RPMI8226 (cell line): ENCODE data around the gene DBNL.

Experiments used
- DNase-seq: peaks from one replicate; pipeline ENCODE4 v3.0.0-alpha.2; 2015

DBNL gene

GRCh38 chr7:44079331-44080021 lies 35.0 kb downstream of the DBNL start:
- no peak for DNase-seq

DNA sequence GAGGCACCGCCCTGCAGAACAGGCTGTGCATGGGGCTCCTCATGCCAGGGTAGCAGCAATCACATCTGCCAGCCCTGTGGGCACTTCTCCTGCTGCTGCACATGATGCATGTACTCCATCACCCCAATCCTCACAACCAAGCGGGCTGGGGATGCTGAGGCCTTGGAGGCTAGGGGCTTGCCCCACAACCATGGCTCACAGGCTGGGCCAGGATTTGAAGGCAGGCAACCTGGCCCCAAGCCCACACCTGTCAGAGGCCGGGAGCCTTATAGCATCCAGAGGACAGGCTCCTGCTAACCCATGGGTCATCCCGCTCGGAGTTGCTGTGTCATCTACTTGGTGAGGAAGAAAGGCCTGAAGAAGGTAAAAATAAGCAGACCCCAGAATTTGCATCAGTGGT lies 35.6 kb downstream of the DBNL start:
- DNase-seq = no peak

- no peak for DNase-seq
These were observed 36.3 kb downstream of the DBNL start for GRCh38 chr7:44080686-44081265.

DNA sequence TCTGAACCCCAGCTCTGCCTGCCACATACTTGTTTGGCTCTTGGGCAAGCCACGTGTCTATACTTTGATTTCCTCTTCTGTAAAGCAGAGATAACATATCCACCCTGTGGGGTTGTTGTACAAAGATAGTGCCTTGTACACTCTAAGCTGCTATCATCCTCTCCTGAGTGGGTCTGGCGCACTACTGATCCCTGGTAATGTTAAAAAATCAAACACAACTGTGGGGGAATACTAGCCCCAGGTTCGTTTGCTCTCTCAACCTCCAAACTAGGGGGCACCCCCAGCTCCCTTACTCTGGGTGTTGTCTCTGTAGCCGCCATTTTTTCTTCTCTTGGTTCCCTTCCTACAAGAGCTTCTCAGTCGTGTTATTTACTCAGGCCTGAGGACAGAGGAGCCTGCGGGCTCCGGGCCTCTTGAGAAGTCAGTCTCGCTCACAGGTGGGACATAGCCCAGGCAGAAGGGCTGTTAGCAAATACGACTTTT lies 36.8 kb downstream of the DBNL start:
- DNase-seq = peak; percentile 35

- peak; percentile 100 for DNase-seq
These were observed 38.2 kb downstream of the DBNL start for GRCh38 chr7:44082541-44083207.

GRCh38 chr7:44083796-44084195 lies 39.3 kb downstream of the DBNL start:
- no peak for DNase-seq

DNA sequence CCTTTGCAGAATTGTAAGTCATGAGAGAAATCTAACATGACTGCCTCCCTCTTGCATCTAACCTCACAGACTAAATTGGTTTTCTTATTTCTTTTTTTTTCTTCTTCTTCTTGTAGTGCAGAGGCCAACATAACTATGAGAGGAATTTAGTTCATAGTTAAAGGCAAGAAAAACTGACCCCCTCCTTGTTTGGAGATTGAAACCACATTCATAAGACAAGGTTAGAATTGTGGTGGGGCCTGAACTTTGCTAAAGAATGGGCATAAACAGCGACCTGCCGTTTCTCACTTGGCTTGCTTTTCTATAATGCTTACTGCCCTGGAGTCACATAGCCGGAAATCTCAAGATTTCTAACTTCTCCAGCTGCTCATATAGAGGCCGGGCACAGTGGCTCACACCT lies 40.2 kb downstream of the DBNL start:
- no peak for DNase-seq

GRCh38 chr7:44085546-44085945 lies 41.0 kb downstream of the DBNL start:
- DNase-seq = no peak

GRCh38 chr7:44086627-44087026 lies 42.1 kb downstream of the DBNL start:
- no peak for DNase-seq

DNA sequence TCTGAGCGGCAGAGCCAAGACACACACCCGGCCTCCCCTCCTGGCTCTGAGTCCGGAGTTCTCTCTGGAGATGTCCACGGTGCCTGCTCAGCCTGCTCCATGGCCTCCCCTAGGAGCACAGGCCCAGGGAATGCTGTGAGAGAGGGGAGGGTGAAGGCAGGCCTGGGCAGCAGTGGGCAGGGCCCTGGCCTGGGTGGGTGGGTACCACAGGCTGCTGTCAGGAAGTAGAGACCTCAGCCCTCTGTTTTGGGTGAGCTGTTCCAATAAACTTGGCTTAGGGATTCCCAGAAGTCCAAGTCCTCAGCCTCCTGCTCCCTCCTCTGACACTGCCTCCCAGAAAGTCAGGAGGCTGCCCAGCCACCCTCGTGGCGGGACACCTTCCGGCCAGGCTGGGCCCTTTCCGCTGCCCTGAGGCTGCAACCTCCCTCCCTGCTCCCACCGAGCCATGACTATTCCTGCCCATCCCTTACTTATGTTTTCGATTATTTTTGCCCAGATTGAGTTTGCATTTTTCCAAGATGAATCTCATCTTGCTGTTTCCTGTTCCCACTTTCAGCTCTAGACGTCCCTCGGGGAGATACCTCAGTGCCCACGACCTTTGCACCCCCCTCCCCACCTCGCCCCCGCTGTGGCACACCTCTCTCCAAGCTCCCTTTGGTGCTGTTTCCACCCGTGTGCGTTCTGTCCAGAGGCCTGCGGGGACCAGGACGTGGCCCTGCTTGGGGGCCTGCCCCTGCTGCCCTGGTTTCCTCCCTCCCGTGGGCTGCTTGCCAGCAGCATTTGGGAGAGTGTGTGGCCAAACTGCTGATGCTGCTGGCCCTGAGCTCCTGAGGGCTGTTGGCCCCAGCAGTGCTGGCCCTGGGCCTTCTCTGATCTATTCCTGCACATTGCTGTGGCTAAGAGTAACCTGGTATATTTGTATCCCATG lies 43.7 kb downstream of the DBNL start:
- DNase-seq = peak; percentile 81

GRCh38 chr7:44093102-44093641 lies 48.7 kb downstream of the DBNL start:
- no peak for DNase-seq

- no peak for DNase-seq
These were observed 49.9 kb downstream of the DBNL start for GRCh38 chr7:44094365-44094764.

DNA sequence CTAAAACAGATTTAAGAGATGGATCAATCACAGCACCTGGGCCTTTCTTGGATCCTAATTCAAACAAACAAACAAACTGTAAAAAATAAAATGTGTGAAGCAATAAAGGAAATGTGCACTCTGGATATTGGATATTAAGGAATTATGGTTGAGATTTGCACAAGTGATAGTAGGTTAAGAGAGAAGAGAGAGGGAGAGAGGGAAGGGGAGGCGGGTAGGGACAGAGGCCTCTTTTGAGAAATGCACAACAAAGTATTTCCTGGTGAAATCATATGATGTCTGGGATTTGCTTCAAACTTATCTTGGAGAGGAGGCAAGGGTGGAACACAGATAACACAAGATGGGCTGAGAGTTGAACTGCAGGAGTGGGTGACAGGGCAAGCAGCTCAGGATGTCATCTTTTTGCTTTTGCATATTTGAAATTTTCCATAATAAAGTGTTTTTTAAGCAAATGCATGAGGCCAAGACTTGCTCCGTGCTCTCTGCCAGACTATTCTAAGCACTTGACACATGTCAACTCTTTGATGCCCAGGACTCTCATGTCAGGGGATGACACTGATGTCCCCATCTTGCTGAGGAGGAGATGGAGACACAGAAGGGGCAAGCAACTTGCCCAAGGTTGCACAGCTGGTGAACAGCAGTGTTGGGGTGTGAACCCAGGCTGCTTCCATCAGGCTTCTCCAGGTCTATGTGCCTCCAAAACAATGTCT lies 50.5 kb downstream of the DBNL start:
- no peak for DNase-seq

DNA sequence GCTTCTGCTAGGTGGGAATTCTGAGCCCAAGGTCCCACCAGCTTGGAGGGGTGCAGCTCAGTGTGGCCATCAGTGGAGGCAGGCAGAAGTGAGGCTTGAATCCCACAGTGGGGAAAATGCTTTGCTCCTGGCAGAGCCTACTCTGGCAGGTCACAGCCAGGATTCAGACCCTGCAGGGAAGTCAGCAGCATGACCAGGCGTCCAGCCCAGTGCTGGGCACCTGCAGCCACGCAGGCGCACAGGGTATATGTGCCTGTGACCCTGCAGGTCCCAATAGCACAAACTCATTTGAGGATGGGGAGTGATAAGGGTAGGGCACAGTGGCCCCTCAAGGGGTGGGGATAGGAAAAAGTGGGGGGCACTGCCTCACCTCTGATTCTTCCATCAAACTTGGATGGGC lies 51.3 kb downstream of the DBNL start:
- no peak for DNase-seq

DNA sequence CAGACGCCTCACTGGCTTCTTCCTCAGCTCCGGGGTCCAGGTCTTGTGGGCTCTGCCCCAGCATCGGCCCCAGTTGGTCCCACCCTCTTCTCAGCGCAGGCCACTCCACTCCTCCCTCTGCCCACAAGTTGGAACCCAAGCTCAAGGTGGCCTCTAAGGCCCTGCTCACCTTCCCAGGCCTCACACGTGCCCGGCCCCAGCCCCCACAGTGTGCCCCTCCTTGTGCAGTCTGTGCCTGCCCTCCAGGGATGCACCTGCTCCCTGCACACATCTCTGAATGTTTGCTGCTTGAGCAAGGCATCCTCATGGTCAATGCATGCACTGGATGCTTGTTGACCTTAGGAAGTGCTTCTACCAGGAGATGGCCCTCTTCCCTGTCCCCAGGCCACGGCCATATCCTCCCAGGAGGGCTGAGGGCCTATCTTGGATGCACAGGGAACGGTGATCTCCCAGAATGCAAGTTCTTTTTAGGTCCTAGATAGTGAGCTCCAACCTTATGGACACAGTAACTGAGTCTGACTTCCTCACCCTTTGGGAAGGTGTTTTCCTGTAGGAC lies 51.9 kb downstream of the DBNL start:
- DNase-seq = peak; percentile 85

DNA sequence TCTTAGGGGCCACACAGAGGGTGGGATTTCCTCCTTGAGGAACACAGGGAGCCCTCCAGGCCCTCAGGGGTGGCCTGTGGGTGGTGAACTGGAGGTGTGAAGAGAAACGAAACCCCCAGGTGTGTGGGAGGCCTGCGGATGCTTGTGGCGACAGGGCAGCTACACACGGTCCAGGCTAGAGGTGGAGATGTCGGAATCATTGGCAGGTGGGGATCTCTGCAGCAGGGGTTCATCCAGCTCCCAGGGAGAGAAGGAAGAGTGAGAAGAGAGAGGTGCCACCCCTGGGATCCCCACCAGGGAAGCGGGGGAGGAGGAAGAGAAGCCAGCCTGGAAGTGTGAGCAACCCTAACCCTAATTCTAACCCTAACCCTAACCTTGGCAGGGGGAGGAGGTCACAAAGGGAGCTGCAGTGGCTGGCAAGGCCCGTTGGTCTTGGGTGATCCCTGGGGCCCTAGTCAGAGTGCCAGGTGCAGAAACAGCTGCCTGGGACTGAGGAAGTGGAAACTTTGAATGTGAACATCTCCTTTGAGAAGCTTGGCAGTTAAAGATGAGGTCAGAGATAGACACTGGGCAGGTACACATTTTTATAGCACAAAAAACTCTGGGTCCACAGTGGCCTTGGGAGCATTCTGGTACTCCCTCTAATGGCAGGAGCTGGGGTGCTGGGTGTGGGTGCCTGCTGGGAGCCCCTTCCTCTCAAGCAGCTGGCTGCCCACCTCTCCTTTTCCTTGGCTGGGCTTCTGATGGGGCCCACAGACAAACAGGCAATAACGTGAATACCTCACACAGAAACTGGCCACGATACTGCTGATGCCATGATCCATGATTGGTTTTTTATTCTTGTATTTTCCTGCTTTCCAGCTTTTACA lies 52.8 kb downstream of the DBNL start:
- peak; percentile 96 for DNase-seq

- DNase-seq = no peak
These were observed 53.9 kb downstream of the DBNL start for GRCh38 chr7:44098092-44099068.

DNA sequence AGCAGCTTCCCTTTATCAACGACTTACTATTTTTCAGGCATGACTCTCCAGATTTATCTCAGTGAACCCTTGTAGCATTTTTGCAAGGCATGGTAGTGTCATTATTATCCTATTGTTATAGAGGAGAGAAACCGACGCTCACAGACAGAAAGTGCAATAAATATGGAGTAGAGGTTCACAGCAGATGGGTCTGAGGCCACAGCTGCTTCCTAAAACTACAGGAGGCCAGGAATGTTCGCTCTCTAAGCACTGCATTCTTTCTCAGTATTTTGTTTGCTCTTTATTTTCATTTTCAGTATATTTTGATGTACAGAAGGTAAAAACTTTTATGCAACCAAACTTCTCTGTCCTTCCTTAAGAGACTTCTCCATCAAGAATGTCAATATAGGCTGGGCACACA lies 55.2 kb downstream of the DBNL start:
- no peak for DNase-seq

- no peak for DNase-seq
These were observed 56.2 kb downstream of the DBNL start for GRCh38 chr7:44100458-44101302.
